ENCODE measurements around the gene COPG1.
A peak's percentile ranks its signal among the peaks of the same experiment; 100 is the strongest.

The COPG1 gene

DNA sequence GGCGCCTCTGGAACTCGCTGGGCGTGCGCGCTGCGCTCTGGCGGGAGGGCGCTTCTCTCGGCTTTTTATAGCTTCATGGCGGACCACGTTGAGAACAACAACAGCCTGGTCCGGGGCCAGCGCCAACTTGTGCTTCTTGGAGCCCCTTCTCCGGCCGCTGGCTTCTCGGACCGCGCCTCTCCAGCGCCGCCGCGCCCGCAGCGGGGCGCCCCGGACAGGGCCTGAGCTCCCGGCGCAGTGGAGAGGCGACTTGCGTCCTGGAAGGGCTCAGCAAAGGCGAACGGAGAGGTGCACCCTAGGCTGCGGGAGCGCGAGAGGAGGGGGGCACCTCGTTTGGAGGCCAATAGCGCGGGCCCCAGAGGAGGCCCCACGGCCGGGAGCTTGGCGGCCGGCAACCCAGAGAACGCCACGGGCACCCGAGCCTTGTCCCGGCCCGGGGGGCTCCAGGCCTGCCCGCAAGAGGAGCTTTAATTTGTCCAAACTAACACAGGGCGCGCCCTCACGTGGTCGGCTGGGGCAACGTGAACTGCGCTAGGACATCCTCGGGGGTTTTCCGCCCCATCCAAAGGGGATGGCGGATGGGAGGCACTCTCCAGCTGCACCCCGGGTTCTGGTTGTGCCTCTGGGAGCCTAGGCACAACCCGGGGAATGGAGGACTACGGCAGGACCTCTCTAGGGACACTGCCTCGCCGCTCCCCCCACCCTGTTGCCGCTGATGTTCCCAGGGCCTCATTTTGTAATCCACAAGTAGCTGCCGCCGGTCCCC, 67.0 kb downstream of the COPG1 start:
- peak; percentile 92 for DNase-seq

DNA sequence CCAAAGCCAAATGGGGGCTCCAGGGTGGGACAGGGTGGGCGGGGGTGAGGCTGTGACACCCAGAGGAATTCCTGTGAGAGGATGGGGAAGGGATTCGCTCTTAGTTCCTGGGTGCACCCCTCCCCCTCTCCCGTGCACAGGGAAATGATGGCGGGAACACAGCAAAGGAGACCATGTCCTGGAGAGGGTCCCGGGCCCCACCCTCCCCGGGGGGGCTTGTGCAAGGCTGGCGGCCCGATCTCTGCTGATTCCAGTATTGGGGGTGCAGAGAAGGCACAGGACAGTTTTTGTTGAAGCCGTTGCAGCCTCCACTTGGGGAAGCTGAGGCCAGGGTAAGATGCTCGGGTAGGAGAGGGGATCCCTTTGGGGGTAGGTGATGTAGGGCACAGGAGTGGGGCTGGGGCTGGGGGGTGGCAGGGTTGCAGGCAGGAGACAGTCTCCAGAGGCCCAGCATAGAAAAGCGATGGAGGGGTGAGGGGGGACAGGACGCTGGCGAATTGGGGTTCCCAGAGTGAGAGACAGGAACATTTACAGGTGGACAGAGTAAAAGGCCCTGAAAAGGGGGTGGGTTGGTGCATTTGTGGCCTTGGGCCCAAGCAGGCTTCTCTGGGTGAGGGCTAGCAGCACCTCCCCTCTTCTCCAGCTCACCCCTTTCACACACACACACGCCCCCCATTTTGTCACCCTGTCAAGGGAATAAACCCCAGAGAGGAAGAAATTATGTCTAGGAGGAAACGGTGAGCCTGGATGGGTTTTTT, 67.8 kb downstream of the COPG1 start:
- DNase-seq = no peak

DNA sequence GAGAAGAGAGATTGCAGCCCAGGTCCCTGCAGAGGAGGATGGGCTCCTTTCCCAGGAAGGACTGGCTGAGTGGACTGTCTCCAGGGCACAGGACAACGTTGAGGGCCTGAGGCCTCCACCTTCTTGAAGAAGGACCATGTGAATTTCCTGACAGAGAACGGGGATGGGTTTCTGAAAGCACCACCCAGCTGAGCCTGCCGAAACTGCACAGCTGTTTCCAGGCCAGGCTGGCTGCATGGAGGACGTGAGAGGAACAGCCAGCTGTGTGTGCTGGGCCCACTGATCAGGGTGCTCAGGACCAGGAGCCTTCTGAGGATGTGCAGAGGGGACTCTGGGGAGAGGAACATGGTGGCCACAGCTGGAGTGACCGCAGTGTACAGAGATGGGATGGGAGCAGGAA, 68.4 kb downstream of the COPG1 start:
- no peak for DNase-seq

DNA sequence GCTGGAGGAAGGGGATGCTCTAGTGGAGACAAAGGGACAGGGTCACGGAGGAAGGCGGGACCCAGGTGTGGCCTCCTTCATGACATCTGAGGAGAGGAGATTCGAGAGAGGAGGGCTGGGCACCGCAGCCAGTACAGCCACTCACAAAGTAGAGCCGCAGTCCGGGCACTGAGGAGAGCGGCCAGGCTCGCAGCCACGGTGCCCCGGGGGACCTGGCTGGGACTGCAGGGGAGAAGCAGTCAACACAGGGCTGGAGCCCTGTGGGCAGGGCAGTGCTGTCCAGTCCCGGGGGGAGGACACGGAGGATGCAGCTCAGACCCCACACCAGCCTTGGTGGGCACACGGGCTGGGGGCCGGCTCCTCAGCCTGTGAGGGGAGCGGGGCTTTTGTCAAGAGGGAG, 69.5 kb downstream of the COPG1 start:
- DNase-seq = no peak

DNA sequence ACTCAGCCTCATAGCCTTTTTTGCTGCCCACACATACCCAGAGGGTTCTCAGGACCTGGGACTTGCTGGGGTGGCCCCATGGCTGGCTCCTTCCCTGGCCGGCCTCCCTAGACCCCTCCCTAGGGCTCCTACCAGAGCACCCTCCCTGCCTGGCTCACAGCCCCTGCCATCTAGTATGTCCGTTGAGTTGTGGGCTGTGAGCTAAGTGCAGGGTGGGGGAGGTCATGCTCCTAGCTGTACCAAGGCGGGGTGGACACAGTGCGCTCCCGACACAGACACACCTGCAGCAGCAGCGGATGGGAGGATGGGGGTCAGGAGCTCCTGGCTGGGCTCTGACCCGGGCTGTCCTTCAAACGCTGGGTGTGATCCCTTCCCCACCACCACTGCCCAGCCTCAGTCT, 70.9 kb downstream of the COPG1 start:
- DNase-seq = no peak

DNA sequence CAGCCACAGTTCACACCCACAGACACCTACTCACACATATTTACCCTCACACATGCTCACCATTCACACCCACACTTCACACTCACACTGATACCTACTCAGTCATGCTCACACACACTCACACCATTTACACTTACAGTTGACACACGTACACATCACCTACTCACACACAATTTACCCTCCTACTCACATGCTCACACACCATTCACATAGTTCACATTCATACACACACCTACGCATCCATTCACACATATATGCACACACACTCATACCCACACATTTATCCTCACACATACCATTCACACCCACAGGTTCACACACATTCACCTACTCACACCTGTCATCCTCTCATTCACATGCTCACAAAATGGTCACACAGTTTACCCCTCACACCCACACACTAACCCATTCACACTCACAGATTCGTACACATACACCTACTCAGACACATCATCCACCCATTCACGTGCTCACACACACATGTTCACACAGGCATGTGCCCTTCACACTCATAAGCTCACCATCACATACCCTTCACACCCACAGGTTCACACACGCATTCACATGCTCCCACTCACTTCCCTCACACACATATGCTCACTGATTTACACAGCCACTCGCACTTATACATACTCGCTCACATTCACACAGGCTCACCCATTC, 71.5 kb downstream of the COPG1 start:
- DNase-seq = no peak

DNA sequence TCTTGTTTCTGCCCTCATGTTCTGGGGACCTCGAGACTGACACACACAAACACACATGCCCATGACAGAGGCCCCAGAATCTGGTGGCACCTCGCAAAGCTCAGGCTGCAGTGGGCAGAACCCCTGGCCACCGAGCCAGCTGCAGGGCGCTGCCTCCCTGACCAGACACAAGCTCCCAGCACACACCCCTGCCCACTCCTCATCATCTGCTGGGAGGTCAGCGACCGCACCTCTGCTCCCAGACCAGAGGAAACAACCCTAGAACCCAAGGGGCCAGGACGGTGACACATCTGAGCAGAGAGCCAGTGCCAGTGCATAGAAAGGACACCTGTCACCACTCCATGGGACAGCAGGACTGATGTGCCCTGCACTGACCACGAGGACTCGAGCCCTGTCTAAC, 72.5 kb downstream of the COPG1 start:
- DNase-seq = no peak

DNA sequence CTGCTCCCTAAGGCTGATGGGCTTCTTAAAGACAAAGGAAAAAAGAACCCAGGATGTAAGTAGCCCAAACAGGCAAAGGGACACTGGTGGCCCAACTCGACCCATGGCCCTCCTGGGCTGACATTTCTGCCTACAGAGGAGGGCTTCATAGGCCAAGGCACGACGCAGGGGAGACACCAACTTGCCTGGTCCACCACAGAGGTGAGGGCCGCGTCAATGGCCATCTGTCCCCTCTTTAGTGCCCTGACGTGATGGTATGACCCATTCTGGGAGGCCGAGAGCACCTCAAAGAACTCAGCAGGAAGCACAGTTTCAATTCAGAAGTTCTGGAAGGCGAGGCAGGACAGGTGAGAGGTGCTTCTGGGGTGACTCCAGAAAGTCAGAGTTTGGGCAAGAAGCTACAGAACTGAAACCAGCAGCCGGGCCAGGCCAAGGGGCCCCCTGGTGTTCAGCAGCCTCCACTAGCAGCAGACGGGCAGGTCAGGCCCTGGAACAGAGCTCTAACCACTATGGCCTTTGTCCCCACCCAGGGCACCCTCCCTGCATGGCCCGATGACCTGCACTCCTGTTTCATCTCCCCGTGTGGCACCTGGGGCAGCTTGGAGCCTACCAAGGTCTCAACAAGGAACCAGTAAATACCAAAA, 74.4 kb downstream of the COPG1 start:
- no peak for DNase-seq

DNA sequence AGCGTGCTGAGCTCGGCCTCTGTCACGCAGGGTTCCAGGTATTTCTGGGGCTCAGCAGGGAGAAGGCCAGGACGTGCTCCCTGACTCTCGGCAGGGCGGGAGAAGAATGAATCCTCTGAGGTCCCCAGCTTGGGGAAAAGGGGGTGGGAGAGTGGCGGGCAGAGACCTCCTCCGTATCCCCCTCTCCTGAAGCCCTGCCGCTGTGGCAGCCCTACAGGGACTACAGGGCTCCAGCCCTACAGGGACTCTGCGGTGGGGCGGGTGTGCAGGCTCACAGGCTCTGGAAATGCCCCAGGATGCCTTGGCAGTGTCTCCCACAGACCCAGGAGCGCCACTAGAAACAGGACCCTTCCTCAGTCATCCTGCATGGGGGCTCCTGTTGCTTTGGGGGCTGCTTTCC, 75.4 kb downstream of the COPG1 start:
- DNase-seq = no peak

DNA sequence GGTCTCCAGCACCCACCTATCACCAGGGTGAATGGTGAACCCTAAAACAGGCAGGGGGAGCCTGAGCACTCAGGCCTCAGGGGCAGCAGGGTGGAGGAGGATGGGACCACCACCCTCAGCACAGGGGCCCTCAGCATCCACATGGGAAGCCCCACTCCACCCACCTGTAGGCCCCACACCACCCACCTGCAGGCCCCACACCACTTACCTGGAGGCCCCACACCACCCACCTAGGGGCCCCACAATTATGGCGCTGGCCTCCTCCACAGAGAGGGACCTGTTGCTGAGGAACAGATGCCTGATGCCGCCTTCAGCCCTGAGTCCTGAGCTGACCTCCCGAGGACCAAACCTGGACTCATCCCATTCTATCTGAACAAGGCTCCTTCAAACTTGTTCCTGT, 76.0 kb downstream of the COPG1 start:
- DNase-seq = no peak

DNA sequence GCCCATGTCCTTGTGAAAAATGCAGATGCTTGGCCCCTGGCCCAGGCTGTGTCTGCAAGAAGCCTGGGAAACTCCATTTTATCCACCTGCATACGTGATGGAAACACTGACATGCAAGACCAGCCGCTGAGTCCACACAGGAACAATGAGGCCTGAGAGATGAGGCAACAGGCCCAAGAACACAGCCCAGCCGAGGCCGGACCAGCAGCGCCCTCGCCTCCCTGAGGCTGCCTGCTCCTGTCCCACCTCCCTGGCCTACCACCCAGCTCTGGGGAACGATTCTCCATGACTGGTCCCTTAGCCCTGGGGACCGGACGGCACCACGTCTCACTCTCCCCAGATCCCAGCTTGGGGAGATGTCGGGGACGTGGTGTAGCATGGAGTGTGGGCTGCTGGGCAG, 76.7 kb downstream of the COPG1 start:
- no peak for DNase-seq

DNA sequence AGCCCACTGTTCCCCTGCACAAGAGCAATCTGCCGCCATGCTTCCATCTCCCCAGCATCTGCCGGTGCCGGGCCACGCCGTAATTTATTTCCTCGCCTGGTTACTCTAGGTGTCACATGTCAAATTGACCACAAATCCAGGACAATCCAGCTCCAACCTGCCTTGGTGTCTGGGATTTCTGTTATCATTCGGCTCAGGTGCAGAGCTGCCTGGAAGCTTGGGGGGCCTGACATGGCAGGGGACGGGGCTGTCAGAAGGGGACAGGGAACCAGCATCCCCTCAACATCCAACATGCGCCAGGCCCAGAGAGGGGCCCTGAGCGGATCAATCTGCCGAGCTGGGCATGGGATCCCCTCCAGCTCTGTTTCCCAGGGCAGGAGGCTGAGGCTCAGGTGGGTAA, 77.2 kb downstream of the COPG1 start:
- DNase-seq = no peak
